NCI-H2029 treated with DMSO at 0.1 percent for 48 hours (cell line): Measurements from ENCODE around the gene ALPL.
"Not testable (repeated sequence)": the region's sequence is repeated elsewhere in the genome, so short reads cannot be mapped to it uniquely, and the experiment has no call there.

Experiments used
- DNase-seq: peaks from one replicate; lab custom pipeline; 2025; lab: John Stamatoyannopoulos, UW

Gene ALPL

DNA sequence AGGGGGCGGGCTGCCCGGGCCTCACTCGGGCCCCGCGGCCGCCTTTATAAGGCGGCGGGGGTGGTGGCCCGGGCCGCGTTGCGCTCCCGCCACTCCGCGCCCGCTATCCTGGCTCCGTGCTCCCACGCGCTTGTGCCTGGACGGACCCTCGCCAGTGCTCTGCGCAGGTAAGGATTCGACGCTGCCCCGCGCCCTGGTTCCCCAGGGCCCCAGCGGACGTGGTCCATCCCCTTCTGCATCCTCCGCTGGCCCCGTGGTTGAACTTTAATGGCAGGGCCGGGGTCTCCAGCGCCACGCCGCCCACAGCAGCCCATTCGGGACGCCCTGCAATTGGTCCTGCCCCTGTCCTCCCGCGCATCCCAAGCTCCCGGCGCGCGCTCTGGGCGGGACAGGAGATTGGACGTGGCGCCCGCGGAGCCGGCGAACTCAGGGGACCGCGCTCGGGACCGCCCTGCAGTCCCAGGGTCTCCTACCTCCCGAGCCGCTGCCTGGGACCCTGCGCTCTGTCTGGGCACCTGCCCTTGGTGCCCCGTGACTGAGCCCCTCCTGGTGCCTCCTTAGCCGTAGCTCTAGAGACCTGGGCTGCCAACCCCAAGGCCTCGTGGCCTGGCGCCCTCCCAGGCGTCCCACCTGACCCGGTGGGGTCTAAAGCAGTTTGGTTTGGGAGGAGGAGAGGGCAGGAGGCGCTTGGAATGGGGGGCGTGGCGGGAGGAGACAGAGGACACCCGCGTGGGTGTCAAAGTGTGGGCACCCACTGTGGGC lies at the start of gene ALPL:
Gene ALPL, plus strand, starts transcription at position 73 of the 762 bp plus-strand sequence. CDS start 44,659 bp downstream, outside the sequence.
- DNase-seq: no peak

DNA sequence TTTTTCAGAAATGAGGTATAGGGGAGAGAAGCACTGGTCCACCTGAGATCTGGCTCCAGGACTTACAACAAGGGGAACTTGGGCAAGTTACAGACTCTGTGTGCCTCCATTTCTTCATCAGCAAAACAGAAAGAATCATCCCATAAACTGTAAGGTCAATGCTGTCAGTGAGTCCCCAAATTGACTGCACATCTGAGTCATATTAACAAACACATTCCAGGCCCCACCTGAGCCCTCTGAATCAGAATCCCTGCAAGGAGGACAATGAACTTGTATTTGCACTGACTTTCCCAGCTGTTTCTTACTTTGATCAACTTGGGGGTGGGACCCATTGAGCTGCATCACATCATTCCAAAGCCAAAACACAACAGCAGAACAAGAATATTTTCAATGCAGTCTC lies 44.1 kb upstream of the ALPL start:
- DNase-seq: not testable (repeated sequence)

DNA sequence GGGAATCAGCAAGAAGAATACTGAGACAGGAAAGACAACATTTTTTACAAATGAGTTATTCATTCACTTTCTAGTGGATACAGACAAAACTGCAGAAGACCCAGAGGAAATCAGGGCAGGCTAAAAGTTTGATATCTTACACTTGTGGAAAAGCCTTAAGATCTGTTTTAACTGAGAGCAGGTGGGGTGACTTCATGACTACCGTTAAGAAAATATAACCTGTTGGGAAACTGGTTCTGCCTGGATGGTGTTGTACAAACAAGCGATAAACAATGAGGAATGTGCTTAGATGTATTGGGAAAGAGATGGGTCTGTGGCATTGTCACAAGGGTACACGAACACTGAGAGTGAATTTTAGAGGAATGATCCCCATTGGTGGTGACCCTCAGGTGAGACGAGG lies 41.3 kb upstream of the ALPL start:
- not testable (repeated sequence) for DNase-seq

DNA sequence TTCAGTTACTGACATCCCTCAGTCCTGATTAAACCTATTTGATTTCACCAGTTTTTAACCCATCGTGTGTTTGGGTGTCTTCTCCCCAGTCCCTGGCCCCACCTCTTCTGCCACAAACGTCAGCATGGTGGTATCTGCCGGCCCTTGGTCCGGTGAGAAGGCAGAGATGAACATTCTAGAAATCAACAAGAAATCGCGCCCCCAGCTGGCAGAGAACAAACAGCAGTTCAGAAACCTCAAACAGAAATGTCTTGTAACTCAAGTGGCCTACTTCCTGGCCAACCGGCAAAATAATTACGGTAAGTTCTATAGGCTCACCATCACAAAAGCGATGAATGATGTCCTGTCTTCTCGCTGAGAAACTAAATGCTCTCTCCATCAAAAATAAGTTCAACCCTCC lies 40.6 kb upstream of the ALPL start:
- DNase-seq: no peak

DNA sequence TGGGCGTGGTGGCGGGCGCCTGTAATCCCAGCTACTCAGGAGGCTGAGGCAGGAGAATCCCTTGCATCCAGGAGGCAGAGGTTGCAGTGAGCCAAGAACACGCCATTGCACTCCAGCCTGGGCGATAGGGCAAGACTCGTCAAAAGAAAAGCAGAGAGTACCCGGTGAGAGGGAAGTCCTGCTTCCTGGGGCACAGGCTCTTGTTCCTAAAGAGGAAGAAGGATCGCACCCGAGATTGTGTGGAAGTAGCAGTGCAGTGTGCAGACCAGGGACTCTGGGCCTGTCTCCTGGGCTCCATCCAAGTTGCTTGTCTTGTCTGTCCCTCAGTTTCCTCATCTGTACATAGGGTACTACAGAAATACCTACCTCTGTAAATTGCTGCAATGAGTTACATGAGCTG lies 39.6 kb upstream of the ALPL start:
- DNase-seq: no peak

DNA sequence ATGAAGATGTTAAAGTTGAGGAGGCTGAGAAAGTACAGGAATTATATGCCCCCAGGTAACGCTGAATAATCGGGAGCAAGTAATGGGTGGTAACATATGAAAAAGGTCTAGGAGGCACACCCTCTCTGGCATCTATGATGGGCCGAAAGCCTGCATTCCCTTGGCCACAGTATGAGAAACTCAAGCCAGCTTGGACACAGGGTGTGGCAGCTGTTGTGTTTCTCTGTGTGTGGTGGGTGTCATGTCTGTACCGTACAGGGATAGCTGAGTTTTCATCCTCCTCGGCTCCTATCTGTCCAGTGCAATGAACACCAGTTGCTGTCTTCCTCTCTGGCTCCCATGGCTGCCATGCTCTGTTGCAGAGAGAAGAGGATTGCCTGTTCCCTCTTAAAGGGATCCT lies 36.4 kb upstream of the ALPL start:
- DNase-seq: no peak

DNA sequence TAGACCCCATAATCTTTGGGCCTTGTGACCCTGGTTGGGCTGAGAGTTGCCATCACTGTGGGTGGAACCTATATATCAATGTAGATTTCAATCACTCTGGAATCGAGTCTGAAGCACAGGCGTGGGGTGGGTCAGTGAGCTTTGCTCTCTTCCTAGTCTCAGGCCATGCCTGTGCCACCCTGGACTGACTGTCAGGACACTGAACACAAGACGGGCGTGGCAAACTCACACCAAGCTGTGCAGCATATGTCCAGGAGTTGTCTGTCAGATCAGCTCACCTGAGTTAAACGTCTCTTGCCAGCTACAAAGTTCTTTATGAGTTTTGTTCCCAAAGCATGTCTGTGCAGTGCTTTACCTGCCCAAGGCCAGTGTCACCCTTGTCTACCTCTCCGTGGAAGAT lies 30.9 kb upstream of the ALPL start:
- DNase-seq: no peak

DNA sequence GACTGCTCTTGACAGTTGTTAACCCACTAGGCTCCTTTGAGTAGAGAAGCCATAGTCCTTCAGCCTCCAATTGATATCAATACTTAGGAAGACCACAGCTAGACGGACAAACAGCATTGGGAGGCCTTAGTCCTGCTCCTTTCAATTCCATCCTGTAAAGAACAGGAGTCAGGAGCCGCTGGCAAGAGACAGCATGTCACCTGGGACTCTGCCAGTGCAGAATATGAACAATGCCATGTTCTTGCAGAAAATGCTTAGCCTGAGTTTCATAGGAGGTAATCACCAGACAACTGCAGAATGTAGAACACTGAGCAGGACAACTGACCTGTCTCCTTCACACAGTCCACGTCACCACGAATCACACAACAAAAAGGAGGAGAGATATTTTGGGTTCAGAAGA lies 25.3 kb upstream of the ALPL start:
- not testable (repeated sequence) for DNase-seq

DNA sequence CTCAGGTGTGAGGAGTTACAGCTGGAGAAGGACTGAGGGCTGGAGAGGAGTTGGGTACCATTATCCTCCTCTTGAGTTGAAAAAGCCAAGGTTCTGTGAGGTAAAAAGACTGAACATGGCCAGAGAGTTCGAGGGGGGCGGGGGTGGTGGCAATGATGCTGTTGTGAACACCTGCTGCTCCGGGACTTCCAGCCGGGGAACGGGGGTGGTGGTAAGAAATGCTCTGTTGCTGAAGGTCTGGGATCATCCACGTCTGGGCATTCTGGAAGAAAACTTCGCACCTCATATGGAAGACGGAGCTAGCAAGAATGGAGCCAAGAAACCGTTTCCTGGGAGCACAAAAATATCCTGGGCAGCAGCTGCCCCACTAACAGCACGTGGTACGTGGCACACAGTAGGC lies 20.1 kb upstream of the ALPL start:
- DNase-seq: no peak

DNA sequence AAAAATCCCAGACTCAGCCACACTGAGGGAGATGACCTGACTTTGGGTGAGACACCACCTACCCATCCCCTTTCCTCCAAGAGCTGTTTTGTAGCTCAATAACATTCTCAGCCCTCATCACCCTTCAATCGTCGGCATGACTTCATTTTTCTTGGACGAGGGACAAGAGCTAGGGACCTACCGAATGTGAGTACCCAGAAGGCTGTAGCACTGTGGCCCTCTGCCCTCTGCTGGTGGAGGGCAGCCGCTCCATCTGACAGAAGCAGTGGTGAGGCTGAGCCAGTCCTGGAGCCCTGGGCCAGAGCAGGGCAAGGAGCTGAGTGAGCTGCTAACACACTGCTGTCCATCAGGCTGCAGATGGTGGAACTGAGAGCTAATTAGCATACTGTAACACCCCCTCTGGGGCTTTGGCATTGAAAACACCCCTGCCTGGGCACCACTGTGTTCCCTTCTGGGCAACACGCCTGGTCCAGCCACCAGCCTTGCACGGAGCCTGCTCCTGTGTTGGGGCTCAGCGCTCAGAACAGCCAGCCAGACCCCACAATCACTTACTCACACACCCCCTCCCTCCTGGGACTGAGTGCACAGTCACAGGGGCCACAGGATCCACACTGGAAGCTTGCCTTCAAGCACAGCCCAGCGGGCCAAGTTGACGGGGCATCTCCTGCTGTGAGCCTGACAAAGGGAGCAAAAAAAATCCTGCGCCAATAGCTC lies 18.3 kb upstream of the ALPL start:
- DNase-seq: no peak

DNA sequence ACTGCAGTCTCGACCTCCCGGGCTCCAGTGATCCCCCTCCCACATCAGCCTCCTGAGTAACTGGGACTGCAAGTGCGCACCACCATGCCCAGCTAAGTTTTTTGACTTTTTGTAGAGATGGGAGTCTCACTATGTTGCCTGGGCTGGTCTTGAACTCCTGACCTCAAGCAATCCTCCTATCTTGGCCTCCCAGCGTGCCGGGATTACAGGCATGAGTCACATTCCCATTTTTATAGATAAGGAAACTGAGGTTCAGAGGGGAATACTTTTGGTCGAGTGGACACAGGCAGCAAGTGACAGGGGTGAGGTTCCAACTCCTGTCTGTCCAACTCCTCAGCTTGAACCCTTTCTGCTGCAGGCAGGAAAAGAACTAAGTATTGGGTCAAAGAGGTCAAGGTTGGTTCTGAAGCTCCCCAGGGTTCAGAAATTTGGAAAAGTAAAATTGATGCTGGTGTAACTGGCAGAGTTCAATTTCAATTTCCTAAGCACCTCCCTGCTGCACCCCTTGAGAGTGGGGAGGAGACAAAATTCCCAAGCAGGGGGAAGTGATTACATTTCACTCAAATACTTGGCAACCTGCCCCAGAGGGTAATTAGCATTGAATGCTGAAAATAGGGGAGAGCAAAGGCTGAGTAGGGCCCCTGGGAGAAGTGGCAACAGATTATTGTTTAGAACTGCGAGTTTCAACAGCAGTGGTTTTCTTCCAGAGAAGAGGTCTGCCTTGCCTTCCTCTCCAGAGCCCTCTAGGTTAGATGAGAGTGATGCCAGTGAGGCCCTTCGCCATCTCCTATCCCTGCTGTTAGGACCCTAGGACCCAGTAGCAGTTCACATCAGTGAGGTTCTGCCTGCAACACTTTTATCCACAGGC lies 17.5 kb upstream of the ALPL start:
- no peak for DNase-seq

DNA sequence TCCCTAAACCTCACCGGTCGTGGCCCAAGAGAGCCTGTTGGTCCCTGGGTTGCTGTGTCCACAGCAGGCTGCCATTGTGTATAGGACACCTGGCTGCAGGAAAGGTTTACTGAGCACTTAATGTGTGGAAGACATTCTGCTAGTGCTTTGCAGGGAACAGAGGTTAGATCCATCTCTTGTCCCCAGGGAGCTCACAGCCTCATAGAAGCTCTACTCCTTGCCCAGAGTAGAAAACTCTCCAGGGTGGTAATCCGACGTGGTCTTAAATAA lies 16.9 kb upstream of the ALPL start:
- no peak for DNase-seq

DNA sequence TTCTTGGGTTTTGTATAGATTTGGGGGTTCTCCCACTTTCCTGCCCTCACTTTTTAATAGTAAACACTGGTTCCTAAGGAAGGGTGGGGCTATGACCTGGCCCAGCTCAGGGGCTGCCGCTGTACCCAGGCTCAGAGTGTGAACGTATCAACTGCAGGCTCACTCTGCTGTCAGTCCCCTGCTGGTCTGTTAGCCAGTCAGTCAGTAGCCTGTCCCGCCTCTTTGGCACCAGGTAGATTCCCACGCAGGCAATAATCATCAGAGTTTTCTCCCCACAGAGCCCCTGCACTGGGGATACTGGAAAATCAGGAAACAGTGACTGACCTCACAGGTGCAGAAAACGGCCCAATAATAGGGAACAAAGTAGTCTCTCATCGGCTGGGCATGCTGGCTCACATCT lies 15.0 kb upstream of the ALPL start:
- DNase-seq: no peak

DNA sequence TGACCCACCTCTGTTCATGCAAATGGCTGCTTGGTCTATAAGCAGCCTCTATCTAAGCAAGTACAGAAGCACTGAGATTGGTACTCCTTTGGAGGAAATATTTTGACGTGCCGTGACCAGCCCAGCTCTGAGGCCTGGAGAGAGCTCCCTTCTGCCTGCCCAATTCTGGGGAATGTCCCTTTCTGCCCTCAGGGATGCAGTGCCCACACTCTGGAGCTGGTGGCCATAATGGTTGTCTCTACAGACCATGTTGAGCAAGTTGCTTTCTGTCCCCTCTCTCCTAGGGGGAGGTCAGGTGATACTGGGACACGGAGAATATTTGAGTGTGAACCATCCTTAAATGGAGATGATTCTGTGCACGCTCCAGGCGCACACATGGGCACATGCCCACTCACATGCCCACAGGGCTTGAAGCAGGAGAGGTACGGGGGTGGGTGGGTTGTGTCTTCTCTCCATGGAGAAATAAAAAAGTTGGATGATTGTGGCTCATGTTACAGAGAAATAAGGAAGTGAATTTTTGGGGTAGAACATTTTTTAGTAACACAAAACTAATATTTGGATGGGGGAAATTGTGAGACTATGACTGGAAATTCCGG lies 13.9 kb upstream of the ALPL start:
- DNase-seq: no peak

DNA sequence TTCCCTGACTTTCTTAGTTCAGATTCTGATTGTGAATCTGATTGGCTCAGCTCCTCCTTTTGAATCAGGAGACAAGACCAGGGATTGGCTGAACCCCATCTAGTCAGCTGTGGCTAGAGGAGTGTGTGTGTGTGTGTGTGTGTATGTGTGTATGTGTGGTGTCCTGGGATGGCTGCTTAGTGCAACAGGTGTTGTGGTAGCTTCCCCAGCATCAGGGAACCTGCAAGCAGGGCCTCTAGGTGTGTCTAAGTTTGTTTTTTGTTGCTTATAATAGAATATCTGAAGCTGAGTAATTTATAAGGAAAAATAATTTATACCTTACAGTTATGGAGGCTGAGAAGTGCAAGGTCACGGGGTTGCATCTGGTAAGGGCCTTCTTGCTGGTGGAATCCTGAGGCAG lies 13.2 kb upstream of the ALPL start:
- DNase-seq: no peak

DNA sequence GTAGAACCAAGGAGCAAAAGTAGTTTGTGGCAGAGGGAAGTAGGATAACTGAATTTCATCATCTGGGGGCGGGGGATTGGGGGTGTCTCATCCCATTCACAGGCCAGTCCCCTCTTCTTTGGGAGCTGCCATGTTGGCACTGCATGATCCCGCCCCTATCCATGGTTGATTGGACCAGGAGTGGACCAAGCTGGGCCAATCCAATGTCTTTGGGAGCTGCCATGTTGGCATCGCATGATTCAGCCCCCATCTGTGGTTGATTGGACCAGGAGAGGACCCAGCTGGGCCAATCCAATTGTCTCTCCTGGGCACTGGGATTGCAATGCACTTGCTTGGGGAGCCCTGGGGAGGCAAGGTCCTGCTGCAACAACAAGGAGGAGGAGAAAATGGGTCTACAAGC lies 12.3 kb upstream of the ALPL start:
- no peak for DNase-seq

DNA sequence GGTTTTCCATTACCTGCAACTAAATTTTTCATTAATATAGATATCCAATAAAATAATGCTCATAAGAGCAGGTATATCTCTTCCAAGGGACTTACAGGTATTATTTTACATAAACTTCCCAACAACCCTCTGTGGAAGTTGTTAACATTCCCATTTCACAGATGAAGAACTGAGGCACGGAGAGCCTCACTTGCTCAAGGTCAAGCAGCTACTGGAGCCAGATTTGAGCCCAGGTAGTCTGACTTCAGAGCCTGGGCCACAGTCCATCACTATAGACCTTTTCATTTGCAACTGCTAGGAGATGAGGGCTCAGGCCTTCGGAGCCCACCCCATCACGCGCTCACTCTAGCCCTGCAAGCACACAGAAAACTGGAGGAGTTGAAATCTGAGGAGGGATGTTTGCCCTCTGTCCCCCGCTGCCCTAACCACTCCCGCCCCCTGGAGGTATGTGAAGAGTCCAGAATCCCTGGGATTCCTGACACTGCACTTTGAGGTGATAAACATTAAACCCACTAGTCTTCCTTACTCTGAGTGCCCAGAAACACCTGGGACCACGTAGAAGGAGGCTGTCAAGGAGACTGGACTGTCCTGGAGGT lies 11.7 kb upstream of the ALPL start:
- DNase-seq: no peak

DNA sequence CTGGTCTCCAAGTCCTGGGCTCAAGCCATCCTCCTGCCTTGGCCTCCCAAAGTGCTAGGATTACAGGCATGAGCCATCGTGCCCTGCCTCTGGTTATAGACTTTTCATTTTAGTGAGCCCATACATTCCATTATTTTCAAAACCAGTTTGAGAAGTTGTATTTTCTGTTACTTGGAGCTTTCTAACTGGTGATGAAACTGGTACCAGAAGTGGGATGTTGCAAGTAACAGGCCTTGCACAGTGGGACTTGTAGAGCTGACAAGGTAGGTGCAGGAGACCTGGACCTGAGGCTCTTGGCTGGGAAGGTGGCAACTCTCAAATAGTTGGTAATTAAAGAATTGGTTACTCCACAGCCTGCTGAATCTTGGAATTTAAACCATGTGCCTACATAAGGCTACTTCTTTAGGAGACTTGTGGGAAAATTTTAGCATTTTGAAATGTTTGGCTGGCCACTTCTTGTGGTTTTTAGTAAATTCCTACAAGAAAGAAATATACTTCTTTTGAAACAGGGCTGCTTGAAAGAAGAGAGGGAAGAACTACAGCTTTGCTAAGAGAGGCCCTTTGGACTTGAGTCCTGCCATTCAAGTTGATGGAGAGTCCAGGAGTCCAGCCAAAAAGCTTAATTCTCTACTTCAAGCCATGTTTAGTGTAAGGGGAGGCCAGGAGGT lies 9.8 kb upstream of the ALPL start:
- no peak for DNase-seq

DNA sequence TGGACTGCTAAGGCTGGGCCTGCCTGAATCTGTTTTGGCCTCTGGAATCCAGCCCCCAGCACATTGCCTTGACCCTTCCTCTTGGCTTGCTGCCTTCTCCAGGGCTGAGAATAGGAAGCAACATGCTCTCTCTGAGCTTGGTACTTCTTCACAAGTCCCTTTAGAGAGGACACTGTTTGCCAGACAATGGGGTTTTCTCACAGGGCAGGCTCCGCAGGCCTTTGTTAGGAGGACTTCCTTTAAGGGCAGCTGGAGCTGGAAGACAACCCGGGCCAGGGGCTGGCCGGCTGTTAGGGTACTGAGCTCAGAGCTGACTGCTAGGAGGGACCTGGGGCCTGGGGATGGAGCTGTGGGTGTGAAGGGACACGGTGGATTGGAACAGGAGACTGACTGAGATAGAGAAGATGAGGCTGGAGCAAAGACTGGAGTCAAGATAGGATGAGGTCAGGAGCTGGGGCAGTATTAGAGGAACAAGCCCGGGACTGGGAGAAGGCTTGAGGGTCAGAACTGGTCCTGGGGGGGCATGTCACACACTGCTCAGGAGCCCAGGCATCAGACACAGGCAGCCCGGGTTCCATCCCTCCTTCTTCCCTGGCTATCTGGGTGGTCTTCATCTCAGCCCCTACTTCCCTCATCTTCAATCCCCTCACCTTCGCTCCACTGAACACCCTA lies 5.4 kb upstream of the ALPL start:
- no peak for DNase-seq

DNA sequence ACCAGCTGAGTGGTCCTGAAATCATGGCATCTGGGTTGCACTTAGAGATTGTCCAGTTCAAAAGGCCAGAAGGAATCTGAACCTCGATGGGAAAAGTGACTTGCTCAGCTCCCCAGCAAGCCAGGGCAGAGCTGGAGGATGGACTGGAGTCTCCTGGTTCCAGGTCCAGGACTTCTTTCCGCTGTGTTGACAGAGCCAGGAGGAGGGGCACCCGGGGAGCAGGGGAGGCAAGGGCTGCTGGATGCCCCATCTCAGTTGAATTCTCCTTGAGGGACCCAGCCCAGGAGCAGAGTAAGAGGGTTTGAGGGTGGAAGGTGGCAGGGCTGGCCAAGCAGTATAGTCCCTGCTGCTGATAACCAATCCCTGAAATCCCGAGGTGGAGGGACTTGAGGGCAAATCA lies 2.4 kb upstream of the ALPL start:
- DNase-seq: no peak
